GM12892 (cell line): ENCODE results near the gene TTC38.
"Not testable (repeated sequence)": the region's sequence is repeated elsewhere in the genome, so short reads cannot be mapped to it uniquely, and the experiment has no call there.

Source experiments
- POLR2A ChIP-seq: IDR thresholded peaks from 2 replicates; pipeline ENCODE4 v1.6.1; 2011; ENCODE audit warnings: low read depth, low read length, control low read depth
- POLR2AphosphoS5 ChIP-seq: IDR thresholded peaks from 2 replicates; pipeline ENCODE4 v1.6.1; 2011; ENCODE audit warnings: low read depth, low read length, control low read depth
- TAF1 ChIP-seq: IDR thresholded peaks from 2 replicates; pipeline ENCODE4 v1.6.1; 2011; ENCODE audit warnings: low read depth, mild to moderate bottlenecking, control low read depth, low read length, borderline replicate concordance

- TF ChIP-seq POLR2AphosphoS5, POLR2A, TAF1: not testable (repeated sequence)
Measured at GRCh38 chr22:46264520-46264919, 3.3 kb upstream of the TTC38 start.
